ENCODE results near the gene NFIC. TPM values are rescaled to one million over a fixed set of nuclear protein-coding genes. Genes with fewer than 3 reads are reported as not detected.

The NFIC gene
- total RNA-seq, 4 donors from 2014 or later = 165 to 297 (median 211) TPM

- no peaks in the 10 kb centered on the region for H3K27me3 ChIP-seq
- peak; percentile 96 for DNase-seq (ENCODE audit: extremely low spot score)
- peak overlapping the region; percentile 50 to 62 (median 52) for H3K4me3 ChIP-seq
- H3K36me3 ChIP-seq = peaks cover 0 to 16% (median 9%) of the 10 kb centered on the region in 4 donors
- TF ChIP-seq, protein P1, sequence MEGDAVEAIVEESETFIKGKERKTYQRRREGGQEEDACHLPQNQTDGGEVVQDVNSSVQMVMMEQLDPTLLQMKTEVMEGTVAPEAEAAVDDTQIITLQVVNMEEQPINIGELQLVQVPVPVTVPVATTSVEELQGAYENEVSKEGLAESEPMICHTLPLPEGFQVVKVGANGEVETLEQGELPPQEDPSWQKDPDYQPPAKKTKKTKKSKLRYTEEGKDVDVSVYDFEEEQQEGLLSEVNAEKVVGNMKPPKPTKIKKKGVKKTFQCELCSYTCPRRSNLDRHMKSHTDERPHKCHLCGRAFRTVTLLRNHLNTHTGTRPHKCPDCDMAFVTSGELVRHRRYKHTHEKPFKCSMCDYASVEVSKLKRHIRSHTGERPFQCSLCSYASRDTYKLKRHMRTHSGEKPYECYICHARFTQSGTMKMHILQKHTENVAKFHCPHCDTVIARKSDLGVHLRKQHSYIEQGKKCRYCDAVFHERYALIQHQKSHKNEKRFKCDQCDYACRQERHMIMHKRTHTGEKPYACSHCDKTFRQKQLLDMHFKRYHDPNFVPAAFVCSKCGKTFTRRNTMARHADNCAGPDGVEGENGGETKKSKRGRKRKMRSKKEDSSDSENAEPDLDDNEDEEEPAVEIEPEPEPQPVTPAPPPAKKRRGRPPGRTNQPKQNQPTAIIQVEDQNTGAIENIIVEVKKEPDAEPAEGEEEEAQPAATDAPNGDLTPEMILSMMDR (IDR thresholded peaks at IDR 0.05) = no peak
- TF ChIP-seq POLR2AphosphoS5 (IDR thresholded peaks at IDR 0.05) = peak; percentile 98
- TF ChIP-seq POLR2A (IDR thresholded peaks at IDR 0.05; ENCODE audit: low read depth) = peak; percentile 85
- TF ChIP-seq EP300 (IDR thresholded peaks at IDR 0.05) = peak; percentile 100
- H3K27ac ChIP-seq (replicated peaks in 1 of 4) = peak overlapping the region; percentile 95 to 100 (median 99)
- intact Hi-C loops (cut with DNase I) = loop anchor here (10.0 kb wide), 1 partner anchor 75 kb away; no protein-coding TSS in a partner anchor
- H3K4me1 ChIP-seq = peaks cover 50 to 99% (median 97%) of the 10 kb centered on the region in 4 donors
- no peaks in the 10 kb centered on the region for H3K9me3 ChIP-seq
- WGBS = 24% methylated on average over 23 of the region's 30 CpGs
Observed at GRCh38 chr19:3409346-3410064, 43.1 kb downstream of the NFIC start.

DNA sequence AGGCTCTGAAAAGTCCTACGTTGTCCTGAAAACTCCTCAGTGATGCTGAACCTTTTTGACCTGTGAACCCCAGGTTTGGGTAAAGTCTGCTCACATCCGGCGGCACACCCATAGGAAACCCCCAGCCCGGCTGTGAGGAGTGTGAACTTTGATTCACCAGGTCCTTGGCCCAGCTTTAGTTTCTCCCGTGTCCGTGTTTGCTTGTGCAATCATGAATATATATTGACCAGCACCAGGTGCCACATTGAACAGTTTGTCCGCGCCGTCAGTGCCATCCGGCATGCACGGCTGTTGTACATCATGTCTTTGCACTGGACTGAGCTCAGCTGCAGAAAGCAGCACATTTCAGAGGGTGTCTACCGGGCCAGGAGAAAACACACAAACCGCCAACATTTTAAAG is 45.3 kb downstream of the NFIC start:
- H3K4me1 ChIP-seq = peaks cover 35 to 89% (median 82%) of the 10 kb centered on the region in 4 donors
- TF ChIP-seq POLR2A (IDR thresholded peaks at IDR 0.05; ENCODE audit: low read depth) = no peak
- TF ChIP-seq EP300 (IDR thresholded peaks at IDR 0.05) = peak; percentile 48
- TF ChIP-seq, protein P1 (IDR thresholded peaks at IDR 0.05) = no peak
- TF ChIP-seq POLR2AphosphoS5 (IDR thresholded peaks at IDR 0.05) = peak in 1 of 2 donors; percentile 70
- 71% methylated on average over 13 of the region's 13 CpGs for WGBS
- H3K4me3 ChIP-seq = no peak overlapping the region
- no peaks in the 10 kb centered on the region for H3K27me3 ChIP-seq
- no peak for DNase-seq (ENCODE audit: extremely low spot score)
- intact Hi-C loops (cut with DNase I) = no loop called here
- H3K9me3 ChIP-seq = no peaks in the 10 kb centered on the region
- H3K36me3 ChIP-seq = peaks cover 0 to 21% (median 11%) of the 10 kb centered on the region in 4 donors
- peak overlapping the region; percentile 95 to 100 (median 99) for H3K27ac ChIP-seq (replicated peaks in 1 of 4)

DNA sequence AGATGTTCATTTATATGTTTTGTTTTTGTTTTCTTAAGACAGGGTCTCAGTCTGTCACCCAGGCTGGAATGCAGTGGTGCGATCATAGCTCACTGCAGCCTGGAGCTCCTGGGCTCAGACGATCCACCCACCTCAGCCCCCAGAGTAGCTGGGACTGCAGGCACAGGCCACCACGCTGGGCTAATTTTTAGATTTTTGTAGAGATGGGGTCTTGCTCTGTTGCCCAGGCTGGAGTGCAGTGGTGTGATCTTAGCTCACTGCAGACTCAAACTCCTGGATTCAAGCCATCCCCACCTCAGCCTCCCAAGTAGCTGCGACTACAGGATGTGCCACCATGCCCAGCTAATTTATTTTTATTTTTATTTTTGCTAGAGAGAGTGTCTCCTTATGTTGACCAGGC is 45.7 kb downstream of the NFIC start:
- H3K4me1 ChIP-seq = peaks cover 31 to 85% (median 78%) of the 10 kb centered on the region in 4 donors
- TF ChIP-seq EP300 (IDR thresholded peaks at IDR 0.05) (no peak), POLR2A (IDR thresholded peaks at IDR 0.05; ENCODE audit: low read depth) (no peak), POLR2AphosphoS5 (IDR thresholded peaks at IDR 0.05) (no peak)
- TF ChIP-seq, protein P1 (IDR thresholded peaks at IDR 0.05) = no peak
- no peaks in the 10 kb centered on the region for H3K27me3 ChIP-seq
- WGBS = 76% methylated on average over 3 of the region's 4 CpGs
- intact Hi-C loops (cut with DNase I) = no loop called here
- no peak for DNase-seq (ENCODE audit: extremely low spot score)
- H3K27ac ChIP-seq (replicated peaks in 1 of 4) = peak overlapping the region; percentile 95 to 100 (median 99)
- H3K4me3 ChIP-seq = no peak overlapping the region
- H3K9me3 ChIP-seq = no peaks in the 10 kb centered on the region
- H3K36me3 ChIP-seq = peaks cover 0 to 21% (median 11%) of the 10 kb centered on the region in 4 donors

- Histone ChIP-seq H3K36me3 (peaks cover 0 to 25% (median 14%) of the 10 kb centered on the region in 4 donors), H3K4me1 (peaks cover 15 to 83% (median 69%) of the 10 kb centered on the region in 4 donors), H3K9me3 (no peaks in the 10 kb centered on the region), H3K27ac (replicated peaks in 1 of 4) (peak overlapping the region; percentile 95 to 100 (median 99)), H3K27me3 (no peaks in the 10 kb centered on the region), H3K4me3 (no peak overlapping the region)
- TF ChIP-seq POLR2A (IDR thresholded peaks at IDR 0.05; ENCODE audit: low read depth) = no peak
- peak in 1 of 2 donors; percentile 17 for TF ChIP-seq POLR2AphosphoS5 (IDR thresholded peaks at IDR 0.05)
- WGBS = 71% methylated on average over 13 of the region's 13 CpGs
- no peak for DNase-seq (ENCODE audit: extremely low spot score)
- intact Hi-C loops (cut with DNase I) = no loop called here
Observed at GRCh38 chr19:3413796-3414327, 47.5 kb downstream of the NFIC start.

- no peak overlapping the region for H3K4me3 ChIP-seq
- DNase-seq (ENCODE audit: extremely low spot score) = no peak
- TF ChIP-seq POLR2A (IDR thresholded peaks at IDR 0.05; ENCODE audit: low read depth) (no peak), POLR2AphosphoS5 (IDR thresholded peaks at IDR 0.05) (no peak), EP300 (IDR thresholded peaks at IDR 0.05) (no peak)
- TF ChIP-seq, protein P1 (IDR thresholded peaks at IDR 0.05) = no peak
- H3K4me1 ChIP-seq = peaks cover 0 to 72% (median 58%) of the 10 kb centered on the region in 4 donors
- no peaks in the 10 kb centered on the region for H3K27me3 ChIP-seq
- H3K36me3 ChIP-seq = peaks cover 0 to 27% (median 14%) of the 10 kb centered on the region in 4 donors
- WGBS = 76% methylated on average over 5 of the region's 5 CpGs
- no peaks in the 10 kb centered on the region for H3K9me3 ChIP-seq
- H3K27ac ChIP-seq (replicated peaks in 1 of 4) = peak overlapping the region; percentile 95 to 100 (median 99)
- intact Hi-C loops (cut with DNase I) = no loop called here
Observed at GRCh38 chr19:3415695-3416094, 49.3 kb downstream of the NFIC start.
